ENCODE data around the gene TAS1R2.

DNA sequence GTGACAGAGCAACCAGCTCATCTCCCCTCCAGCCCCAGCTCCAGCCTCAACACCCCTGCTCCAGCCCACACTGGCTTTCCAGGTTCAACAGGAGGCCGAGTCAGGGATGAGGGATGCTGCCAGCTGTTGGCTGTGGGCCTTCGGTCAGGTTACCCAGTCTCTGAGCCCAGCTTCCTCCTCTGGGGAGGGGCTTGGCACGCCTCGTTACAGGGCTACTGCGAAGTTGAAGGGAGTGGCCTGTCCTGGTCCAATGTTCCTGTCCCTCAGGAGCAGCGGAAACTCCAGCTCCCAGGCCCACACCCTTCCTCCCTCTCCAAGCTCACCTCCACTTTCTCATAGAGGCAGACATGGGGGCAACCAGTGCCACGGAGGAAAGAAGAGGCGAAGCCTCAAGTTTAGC lies 15.1 kb upstream of the TAS1R2 start:
- TF ChIP-seq, protein P1, sequence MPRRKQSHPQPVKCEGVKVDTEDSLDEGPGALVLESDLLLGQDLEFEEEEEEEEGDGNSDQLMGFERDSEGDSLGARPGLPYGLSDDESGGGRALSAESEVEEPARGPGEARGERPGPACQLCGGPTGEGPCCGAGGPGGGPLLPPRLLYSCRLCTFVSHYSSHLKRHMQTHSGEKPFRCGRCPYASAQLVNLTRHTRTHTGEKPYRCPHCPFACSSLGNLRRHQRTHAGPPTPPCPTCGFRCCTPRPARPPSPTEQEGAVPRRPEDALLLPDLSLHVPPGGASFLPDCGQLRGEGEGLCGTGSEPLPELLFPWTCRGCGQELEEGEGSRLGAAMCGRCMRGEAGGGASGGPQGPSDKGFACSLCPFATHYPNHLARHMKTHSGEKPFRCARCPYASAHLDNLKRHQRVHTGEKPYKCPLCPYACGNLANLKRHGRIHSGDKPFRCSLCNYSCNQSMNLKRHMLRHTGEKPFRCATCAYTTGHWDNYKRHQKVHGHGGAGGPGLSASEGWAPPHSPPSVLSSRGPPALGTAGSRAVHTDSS (CRISPR knock-in tag; conservative IDR thresholded peaks at IDR 0.05) = no peak
- TF ChIP-seq, protein P2, sequence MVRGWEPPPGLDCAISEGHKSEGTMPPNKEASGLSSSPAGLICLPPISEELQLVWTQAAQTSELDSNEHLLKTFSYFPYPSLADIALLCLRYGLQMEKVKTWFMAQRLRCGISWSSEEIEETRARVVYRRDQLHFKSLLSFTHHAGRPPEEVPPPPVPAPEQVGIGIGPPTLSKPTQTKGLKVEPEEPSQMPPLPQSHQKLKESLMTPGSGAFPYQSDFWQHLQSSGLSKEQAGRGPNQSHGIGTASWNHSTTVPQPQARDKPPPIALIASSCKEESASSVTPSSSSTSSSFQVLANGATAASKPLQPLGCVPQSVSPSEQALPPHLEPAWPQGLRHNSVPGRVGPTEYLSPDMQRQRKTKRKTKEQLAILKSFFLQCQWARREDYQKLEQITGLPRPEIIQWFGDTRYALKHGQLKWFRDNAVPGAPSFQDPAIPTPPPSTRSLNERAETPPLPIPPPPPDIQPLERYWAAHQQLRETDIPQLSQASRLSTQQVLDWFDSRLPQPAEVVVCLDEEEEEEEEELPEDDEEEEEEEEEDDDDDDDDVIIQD (CRISPR knock-in tag; IDR thresholded peaks at IDR 0.05; ENCODE audit: low read depth) = no peak
- TF ChIP-seq, protein P3, sequence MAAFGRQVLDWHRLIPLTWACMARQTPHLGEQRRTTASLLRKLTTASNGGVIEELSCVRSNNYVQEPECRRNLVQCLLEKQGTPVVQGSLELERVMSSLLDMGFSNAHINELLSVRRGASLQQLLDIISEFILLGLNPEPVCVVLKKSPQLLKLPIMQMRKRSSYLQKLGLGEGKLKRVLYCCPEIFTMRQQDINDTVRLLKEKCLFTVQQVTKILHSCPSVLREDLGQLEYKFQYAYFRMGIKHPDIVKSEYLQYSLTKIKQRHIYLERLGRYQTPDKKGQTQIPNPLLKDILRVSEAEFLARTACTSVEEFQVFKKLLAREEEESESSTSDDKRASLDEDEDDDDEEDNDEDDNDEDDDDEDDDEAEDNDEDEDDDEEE (CRISPR knock-in tag; IDR thresholded peaks at IDR 0.05) = no peak
- no peak for TF ChIP-seq ZNF253 (CRISPR knock-in tag; IDR thresholded peaks at IDR 0.05; ENCODE audit: borderline replicate concordance)
- TF ChIP-seq ZBTB34 (CRISPR knock-in tag; IDR thresholded peaks at IDR 0.05) = no peak
- no peak for TF ChIP-seq CBX2 (IDR thresholded peaks at IDR 0.05; ENCODE audit: low read depth, low read length)
- TF ChIP-seq CBX2 (CRISPR knock-in tag; IDR thresholded peaks at IDR 0.05; ENCODE audit: low read depth) = no peak
- no peak for TF ChIP-seq ZNF564 (CRISPR knock-in tag; IDR thresholded peaks at IDR 0.05)
- TF ChIP-seq HDAC6 (IDR thresholded peaks at IDR 0.05; ENCODE audit: low read depth, low read length) = no peak

All from HepG2 (cell line).